GM21786 (cell line): ENCODE results near the gene HTRA2.
A peak's percentile ranks its signal among the peaks of the same experiment; 100 is the strongest.

Source experiments
- ATAC-seq: cut with Tn5 transposase; IDR thresholded peaks from one replicate; pipeline ENCODE4 v1.9.1; 2021; ENCODE audit not compliant: unreplicated experiment

Gene HTRA2

GRCh38 chr2:74515271-74515980 is 14.3 kb upstream of the HTRA2 start:
- no peak for ATAC-seq

- no peak for ATAC-seq
Measured at GRCh38 chr2:74515981-74516633, 13.6 kb upstream of the HTRA2 start.

- ATAC-seq: no peak
Measured at GRCh38 chr2:74516650-74517049, 13.1 kb upstream of the HTRA2 start.

GRCh38 chr2:74522516-74522915 is 7.2 kb upstream of the HTRA2 start:
- no peak for ATAC-seq

- ATAC-seq: no peak
Measured at GRCh38 chr2:74524005-74524404, 5.7 kb upstream of the HTRA2 start.

GRCh38 chr2:74524955-74525716 is 4.6 kb upstream of the HTRA2 start:
- no peak for ATAC-seq

- no peak for ATAC-seq
Measured at GRCh38 chr2:74525717-74526648, 3.8 kb upstream of the HTRA2 start, which contains the start of gene DQX1. TSS of gene DQX1 (minus strand) at chr2:74526231. CDS start at chr2:74525729, 502 bp downstream.

GRCh38 chr2:74526649-74527230 is 3.0 kb upstream of the HTRA2 start:
- ATAC-seq: no peak

- no peak for ATAC-seq
Measured at GRCh38 chr2:74527741-74528140, 2.0 kb upstream of the HTRA2 start.

- ATAC-seq: peak; percentile 2
Measured at GRCh38 chr2:74528600-74529356, 955 bp upstream of the HTRA2 start.

GRCh38 chr2:74530239-74531187 is 780 bp downstream of the HTRA2 start:
- peak; percentile 33 for ATAC-seq

GRCh38 chr2:74531666-74532065 is 1.9 kb downstream of the HTRA2 start:
- no peak for ATAC-seq

GRCh38 chr2:74532222-74532621 is 2.5 kb downstream of the HTRA2 start:
- no peak for ATAC-seq

- ATAC-seq: no peak
Measured at GRCh38 chr2:74533464-74533863, 3.7 kb downstream of the HTRA2 start.

- ATAC-seq: no peak
Measured at GRCh38 chr2:74534411-74534810, 4.7 kb downstream of the HTRA2 start.

GRCh38 chr2:74535440-74535965 is 5.8 kb downstream of the HTRA2 start:
- no peak for ATAC-seq

GRCh38 chr2:74536166-74536950 is 6.6 kb downstream of the HTRA2 start:
- ATAC-seq: no peak

- ATAC-seq: no peak
Measured at GRCh38 chr2:74537140-74537539, 7.4 kb downstream of the HTRA2 start.
